ENCODE results near the gene PNPLA7.

DNA sequence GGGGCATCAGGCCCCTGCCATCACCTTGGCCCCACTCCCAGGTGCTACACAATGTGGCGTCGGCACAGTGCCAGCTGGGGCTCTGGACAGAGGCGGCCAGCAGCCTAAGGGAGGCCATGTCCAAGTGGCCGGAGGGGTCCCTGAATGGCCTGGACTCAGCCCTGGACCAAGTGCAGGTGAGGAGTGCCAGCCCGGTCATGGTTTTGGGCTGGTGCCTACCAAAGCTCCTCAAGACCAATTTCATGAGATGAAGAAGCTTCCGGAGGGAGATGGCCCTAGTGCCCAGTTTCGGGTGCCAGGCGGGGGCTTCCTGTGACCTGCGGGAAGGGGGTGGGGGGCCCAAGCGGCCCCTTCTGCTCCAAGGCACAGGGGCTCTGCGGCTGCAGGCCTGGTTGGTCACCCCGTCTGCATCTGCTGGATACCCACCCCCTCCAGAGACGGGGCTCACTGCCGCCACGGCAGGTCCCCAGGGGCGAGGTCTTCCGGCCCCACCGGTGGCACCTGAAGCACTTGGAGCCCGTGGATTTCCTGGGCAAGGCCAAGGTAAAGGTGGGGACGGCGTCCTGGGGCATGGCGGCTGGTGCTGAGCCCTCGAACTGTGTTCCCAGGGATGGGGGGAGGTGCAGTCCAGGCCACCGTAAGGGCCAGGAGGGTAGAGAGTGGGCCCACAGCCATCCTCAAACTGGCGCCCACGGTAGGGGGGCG is 121.2 kb downstream of the PNPLA7 start:
- TF ChIP-seq EP300 (IDR thresholded peaks at IDR 0.05; ENCODE audit: borderline replicate concordance in 1 of 2, low read depth in 1 of 2, low read length in 1 of 2) (no peak), GABPA (IDR thresholded peaks at IDR 0.05; ENCODE audit: low read depth) (no peak), FOSL2 (IDR thresholded peaks at IDR 0.05; ENCODE audit: borderline replicate concordance, low read depth) (no peak), NRF1 (IDR thresholded peaks at IDR 0.05; ENCODE audit: low read depth, low read length) (no peak), MXI1 (IDR thresholded peaks at IDR 0.05; ENCODE audit: low read depth, low read length) (no peak), SIN3A (IDR thresholded peaks at IDR 0.05; ENCODE audit: borderline replicate concordance, low read depth, low read length) (no peak), FOXJ3 (CRISPR knock-in tag; IDR thresholded peaks at IDR 0.05) (no peak), JUND (IDR thresholded peaks at IDR 0.05) (no peak)
- TF ChIP-seq, protein P1, sequence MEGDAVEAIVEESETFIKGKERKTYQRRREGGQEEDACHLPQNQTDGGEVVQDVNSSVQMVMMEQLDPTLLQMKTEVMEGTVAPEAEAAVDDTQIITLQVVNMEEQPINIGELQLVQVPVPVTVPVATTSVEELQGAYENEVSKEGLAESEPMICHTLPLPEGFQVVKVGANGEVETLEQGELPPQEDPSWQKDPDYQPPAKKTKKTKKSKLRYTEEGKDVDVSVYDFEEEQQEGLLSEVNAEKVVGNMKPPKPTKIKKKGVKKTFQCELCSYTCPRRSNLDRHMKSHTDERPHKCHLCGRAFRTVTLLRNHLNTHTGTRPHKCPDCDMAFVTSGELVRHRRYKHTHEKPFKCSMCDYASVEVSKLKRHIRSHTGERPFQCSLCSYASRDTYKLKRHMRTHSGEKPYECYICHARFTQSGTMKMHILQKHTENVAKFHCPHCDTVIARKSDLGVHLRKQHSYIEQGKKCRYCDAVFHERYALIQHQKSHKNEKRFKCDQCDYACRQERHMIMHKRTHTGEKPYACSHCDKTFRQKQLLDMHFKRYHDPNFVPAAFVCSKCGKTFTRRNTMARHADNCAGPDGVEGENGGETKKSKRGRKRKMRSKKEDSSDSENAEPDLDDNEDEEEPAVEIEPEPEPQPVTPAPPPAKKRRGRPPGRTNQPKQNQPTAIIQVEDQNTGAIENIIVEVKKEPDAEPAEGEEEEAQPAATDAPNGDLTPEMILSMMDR (IDR thresholded peaks at IDR 0.05): no peak
- TF ChIP-seq, protein P2, sequence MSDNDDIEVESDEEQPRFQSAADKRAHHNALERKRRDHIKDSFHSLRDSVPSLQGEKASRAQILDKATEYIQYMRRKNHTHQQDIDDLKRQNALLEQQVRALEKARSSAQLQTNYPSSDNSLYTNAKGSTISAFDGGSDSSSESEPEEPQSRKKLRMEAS (IDR thresholded peaks at IDR 0.05; ENCODE audit: low read depth): no peak

All from SK-N-SH (cell line).